DND-41 (cell line): ENCODE data around the gene TCF7L2.

Source experiments
- CTCF ChIP-seq: IDR thresholded peaks from 2 replicates; pipeline ENCODE4 v1.5.1; 2012; ENCODE audit warnings: borderline replicate concordance, low read length, moderate library complexity, mild to moderate bottlenecking; ENCODE audit not compliant: poor library complexity, severe bottlenecking; ENCODE audit errors: extremely low read depth
- EZH2 ChIP-seq: IDR thresholded peaks from 3 replicates; pipeline ENCODE4 v1.6.1; 2012; ENCODE audit warnings: borderline replicate concordance, low read depth, mild to moderate bottlenecking, moderate library complexity, low read length, inconsistent platforms; ENCODE audit not compliant: severe bottlenecking

GRCh38 chr10:113022265-113022664 is 72.2 kb downstream of the TCF7L2 start:
- no peak for TF ChIP-seq EZH2
- TF ChIP-seq CTCF, result no peak
